ENCODE results near the gene TASP1. TPM values are rescaled to one million over a fixed set of nuclear protein-coding genes. Genes with fewer than 3 reads are reported as not detected.
"Not testable (repeated sequence)": the region's sequence is repeated elsewhere in the genome, so short reads cannot be mapped to it uniquely, and the experiment has no call there.

TASP1 gene
- total RNA-seq, 1 experiment from 2014 or later = 9.0 TPM

DNA sequence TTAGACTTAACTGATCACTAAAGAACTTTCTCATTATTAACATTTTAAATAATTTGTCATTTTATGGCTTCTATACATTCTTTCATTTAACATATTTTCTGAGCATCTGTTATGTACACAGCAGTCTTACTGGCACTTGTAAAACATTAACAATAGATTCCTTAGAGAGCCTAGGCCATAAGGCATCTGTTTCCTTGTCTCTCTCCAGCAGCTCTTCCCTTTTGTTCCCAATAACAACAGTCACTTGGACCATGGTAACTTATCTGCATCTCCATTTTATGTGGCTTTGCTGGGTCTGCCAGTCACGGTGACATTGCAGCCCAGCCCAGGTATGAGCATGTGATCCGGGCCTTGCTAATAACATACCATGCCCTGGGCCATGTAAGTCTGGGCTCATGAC is 11.7 kb upstream of the TASP1 start:
- no peak for DNase-seq (ENCODE audit: extremely low read depth, low read depth)

GRCh38 chr20:13648291-13649228 is 9.8 kb upstream of the TASP1 start:
- DNase-seq (ENCODE audit: extremely low read depth, low read depth) = no peak

GRCh38 chr20:13644010-13644409 is 5.3 kb upstream of the TASP1 start:
- no peak for DNase-seq (ENCODE audit: extremely low read depth, low read depth)

GRCh38 chr20:13639150-13639497 is 392 bp upstream of the TASP1 start:
- DNase-seq (ENCODE audit: extremely low read depth, low read depth) = no peak

DNA sequence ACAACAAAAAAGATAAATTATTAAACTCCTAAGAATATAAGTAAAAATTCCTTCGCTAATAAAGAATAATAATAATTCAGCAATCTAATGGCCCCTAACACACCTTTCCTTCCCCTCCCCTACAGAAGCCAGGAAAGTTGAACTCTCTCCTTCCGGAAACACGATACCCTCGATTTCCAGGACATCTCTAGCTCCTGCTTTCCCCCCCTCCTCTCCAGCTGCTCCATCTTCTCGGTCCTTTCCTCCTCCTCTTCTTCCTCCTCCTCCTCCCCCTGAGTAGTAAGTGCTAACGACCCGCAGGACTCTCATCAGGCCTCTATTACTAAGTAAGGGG is 603 bp downstream of the TASP1 start:
- no peak for DNase-seq (ENCODE audit: extremely low read depth, low read depth)

DNA sequence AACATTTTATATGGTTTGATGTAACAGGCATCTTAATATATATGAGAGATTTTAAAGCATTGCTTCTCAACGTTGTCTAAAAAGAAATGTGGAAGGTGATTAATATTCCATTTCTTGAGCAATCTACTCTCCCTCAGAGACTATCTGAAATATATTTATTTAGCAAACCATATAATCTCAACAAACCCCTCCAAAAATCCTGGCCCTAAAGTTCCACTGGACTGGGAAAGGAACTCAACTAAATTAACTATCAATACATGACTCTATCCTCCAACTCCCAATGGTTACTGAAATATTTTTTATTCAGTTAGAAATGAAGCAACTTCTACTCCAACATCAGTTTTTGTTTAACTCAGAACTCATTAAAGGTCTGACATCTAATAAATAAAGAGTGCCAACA is 6.3 kb downstream of the TASP1 start:
- no peak for DNase-seq (ENCODE audit: extremely low read depth, low read depth)

DNA sequence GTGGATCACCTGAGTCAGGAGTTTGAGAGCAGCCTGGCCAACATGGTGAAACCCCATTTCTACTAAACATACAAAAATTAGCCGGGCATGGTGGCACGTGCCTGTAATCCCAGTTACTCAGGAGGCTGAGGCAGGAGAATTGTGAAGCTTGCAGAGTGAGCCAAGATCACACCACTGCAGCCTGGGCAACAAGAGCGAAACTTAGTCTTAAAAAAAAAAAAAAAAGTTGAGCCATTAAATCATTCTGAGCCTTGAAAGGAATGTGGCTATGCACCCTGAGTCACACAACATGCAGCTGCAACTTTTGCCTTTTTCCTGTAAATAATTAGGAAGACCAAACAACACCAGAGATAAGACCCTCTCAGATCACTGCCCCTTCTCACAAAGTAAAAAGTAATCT is 11.2 kb downstream of the TASP1 start:
- DNase-seq (ENCODE audit: extremely low read depth, low read depth) = not testable (repeated sequence)

DNA sequence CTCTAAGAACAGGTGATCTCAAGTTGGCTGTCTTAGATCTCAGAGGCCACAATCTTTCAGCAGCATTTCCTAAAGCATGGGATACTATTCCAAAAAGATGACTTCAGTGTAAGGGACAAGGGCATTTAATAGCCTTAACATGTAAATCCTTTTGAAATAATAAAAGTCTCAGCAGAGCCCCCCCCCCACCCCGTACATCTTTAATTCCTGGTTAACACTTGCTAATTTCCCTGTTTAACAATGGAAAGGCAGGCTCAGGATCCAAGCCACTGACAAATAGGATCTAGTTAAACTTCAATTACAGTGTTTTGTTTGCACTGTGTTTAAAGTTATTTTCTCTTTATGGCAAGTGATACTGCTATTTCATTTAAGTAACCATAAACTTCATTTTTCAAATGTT is 12.0 kb downstream of the TASP1 start:
- no peak for DNase-seq (ENCODE audit: extremely low read depth, low read depth)

DNA sequence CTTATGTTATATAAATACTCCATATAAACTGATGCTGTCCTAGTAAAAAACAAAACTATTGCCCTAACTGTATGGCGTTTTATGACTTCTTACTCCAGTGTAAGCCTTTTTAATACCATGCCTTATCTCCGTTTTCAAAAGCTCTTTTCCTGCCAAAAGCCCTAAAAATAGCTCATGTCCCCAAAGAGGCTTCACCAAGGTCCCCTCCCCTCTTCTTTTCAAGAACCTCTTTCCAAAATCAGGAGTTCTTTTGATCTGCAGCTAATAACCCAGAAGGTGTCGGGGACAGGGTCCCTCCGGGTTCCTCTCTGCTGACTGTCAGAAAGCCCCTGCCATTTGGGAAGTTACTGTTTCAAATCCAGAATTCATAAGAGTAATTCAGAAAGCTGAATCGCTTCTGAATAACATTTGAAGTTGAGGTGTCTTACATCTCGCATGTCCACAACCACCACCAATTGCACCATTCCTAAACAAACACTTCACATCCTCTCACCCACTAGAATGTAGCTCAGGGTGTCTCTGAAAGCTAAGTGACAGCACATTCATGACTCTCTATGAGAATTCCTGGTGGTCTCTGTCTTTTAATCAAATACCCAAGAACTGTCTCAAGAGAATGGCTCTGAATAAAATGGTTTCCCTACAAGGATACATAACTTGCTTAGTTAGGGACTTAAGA is 13.3 kb downstream of the TASP1 start:
- no peak for DNase-seq (ENCODE audit: extremely low read depth, low read depth)

DNA sequence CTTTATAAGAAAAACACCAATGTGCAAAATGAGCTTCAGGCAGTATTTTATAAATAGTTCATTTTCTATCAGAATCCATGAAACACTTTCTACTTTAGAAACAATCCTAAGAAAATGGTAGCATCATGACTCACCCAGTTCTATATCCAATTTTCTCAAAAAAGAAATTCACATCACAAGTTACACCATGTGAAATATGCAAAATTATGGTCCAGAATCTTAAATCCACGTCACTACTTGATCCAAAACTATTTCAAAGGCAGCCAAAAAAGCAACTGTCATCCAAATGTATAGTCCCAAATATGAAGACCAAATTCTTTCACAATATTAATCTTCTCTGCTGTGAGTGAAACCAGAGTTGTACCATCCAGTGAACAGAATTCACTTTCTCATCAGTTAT is 19.3 kb downstream of the TASP1 start:
- DNase-seq (ENCODE audit: extremely low read depth, low read depth) = not testable (repeated sequence)

- DNase-seq (ENCODE audit: extremely low read depth, low read depth) = not testable (repeated sequence)
These were observed 20.3 kb downstream of the TASP1 start for GRCh38 chr20:13618456-13618855.

DNA sequence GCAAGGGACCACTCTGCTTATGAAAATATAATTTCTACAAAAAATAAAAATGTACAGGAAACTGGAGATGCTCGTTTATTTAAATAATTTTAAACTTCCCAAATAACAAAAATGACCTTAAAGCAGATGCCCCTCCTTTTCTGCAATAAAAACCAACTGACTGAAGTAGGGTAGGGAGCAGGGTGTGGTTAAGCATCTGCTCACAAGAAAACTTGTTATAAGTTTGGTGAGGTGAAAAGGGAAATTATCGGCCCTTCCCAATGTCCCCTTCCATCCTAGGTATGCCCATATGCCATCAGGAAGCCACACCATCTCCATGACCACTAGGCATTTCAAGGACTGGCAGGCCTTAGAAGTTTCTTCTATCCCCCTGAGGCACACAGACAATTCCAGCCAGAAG is 21.1 kb downstream of the TASP1 start:
- DNase-seq (ENCODE audit: extremely low read depth, low read depth) = not testable (repeated sequence)

DNA sequence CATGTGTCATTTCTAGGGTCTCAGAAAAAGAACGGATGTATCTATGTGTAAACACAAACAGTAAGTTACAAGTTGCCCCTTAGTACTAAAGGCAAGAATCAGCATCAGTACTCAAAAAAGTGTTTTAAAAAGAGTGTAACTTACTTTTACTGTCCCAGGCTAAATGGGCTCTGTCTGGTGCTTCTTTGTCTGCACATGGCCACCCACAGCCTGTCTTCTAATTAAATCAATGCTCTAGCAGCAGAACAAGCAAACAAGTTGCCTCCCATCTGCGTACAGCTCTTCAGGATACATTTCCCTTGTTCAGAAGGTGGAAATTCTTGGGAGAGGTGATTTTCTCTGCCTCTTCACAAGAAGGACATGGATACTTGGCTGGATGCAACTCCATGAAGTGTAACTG is 22.0 kb downstream of the TASP1 start:
- not testable (repeated sequence) for DNase-seq (ENCODE audit: extremely low read depth, low read depth)

GRCh38 chr20:13613917-13614316 is 24.8 kb downstream of the TASP1 start:
- DNase-seq (ENCODE audit: extremely low read depth, low read depth) = no peak

DNA sequence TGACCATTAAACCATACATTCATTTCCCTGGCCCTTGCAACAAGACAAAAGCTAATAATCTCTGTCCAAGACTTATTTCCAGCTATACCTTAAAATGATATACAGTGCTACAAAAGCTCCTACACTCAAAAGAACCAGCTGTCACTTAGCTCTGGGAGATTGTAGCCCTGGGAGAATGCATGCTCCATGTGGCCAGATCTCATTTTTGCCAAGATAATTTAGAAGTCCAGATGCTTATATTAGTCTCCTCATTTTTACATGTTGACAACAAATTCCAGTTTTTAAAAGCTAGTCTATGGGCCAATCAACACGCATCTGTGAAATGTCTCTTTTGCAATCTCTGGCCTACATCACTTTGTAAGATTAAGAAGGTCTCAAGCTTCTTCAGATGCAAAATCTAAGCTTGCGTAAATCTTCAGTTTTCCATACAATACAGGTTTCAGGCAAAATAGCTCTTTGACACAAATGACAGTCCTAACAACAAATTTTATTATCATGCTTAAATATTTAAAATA is 27.1 kb downstream of the TASP1 start:
- DNase-seq (ENCODE audit: extremely low read depth, low read depth) = no peak

GRCh38 chr20:13610184-13610583 is 28.5 kb downstream of the TASP1 start:
- DNase-seq (ENCODE audit: extremely low read depth, low read depth) = no peak

GRCh38 chr20:13608066-13608465 is 30.7 kb downstream of the TASP1 start:
- no peak for DNase-seq (ENCODE audit: extremely low read depth, low read depth)

- not testable (repeated sequence) for DNase-seq (ENCODE audit: extremely low read depth, low read depth)
These were observed 45.3 kb downstream of the TASP1 start for GRCh38 chr20:13593423-13593822.

DNA sequence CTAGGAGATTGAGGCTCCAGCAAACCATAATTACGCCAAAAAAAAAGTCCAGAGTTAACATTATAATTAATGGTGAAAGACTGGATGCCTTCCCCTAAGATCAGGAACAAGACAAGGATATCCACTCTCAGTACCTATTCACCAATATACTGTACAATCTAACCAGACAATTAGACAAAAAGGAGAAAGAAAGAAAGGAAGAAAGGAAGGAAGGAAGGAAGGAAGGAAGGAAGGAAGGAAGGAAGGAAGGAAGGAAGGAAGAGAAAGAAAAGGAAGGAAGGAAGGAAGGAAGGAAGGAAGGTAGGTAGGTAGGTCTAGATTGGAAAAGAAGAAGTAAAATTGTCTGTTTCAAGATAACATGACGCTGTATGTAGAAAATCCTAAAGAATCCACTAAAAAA is 50.7 kb downstream of the TASP1 start:
- no peak for DNase-seq (ENCODE audit: extremely low read depth, low read depth)

DNA sequence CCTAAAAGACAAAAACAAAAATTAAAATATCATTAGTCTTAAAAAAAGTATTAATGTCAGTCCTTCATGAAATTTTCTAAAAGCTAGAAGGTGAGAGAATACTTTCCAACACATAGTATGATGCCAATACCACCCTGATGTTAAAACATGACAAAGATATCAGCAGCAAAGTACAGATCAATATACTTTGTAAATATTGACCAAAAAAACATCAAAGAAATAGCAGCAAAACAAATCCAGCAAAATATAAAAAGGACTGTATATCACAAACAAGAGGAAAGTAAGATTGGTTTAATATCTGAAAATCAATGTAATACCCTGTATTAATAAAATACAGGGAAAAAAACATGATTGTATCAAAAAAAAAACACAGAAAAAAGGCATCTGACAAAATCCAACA is 51.4 kb downstream of the TASP1 start:
- no peak for DNase-seq (ENCODE audit: extremely low read depth, low read depth)

DNA sequence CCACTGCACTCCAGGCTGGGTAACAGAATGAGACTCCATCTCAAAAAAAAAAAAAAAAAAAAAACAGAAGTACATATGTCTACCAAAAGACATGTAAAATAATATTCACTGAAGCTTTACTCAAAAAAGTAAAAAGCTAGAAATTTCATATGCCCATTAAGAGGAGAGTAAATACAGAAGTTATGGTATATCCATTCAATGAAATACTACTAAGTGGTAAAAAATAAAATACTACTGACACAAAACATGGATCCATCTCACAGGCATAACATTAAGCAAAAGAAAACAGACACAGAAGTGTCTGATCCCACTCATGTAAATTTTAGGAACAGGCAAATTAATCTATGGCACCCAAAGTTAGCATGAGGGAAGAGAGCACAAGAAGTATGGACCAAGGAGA is 52.6 kb downstream of the TASP1 start:
- no peak for DNase-seq (ENCODE audit: extremely low read depth, low read depth)

DNA sequence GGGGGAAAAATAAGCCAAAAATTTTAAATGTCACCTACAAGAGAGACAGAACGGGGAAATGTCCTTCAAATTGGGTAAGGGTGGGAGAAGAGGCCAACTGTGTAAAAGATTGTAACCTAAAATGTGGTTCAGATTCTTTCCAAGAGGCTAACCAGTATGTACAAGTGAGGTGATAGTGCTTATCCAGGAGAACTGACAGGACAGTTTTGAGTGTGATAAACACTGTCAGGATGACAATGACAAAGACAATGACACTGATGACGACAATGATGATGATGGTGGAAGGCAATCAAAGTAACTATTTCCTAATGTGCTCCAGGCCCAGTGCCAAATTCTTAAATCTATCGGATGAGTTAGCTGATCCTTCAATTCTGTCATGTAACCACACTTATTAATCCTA is 57.3 kb downstream of the TASP1 start:
- DNase-seq (ENCODE audit: extremely low read depth, low read depth) = no peak
